H9 (cell line): ENCODE data around the gene HIRIP3. TPM values are rescaled to one million over a fixed set of nuclear protein-coding genes. Genes with fewer than 3 reads are reported as not detected.
"Not testable (repeated sequence)": the region's sequence is repeated elsewhere in the genome, so short reads cannot be mapped to it uniquely, and the experiment has no call there.

Experiments
- DNase-seq: peaks from one replicate; pipeline ENCODE4 v3.0.0-alpha.2; 2017
- H2AFZ ChIP-seq: one replicate; pipeline ENCODE4 v1.6.1; 2013; ENCODE audit warnings: mild to moderate bottlenecking, low read length, control low read depth, moderate library complexity
- H2AK5ac ChIP-seq: 2 replicates; pipeline ENCODE4 v1.6.1; 2013; ENCODE audit warnings: low read length, control low read depth, mixed read lengths; ENCODE audit not compliant: insufficient read length
- H2BK120ac ChIP-seq: one replicate; pipeline ENCODE4 v1.6.1; 2013; ENCODE audit warnings: low read depth, mild to moderate bottlenecking, low read length, control low read depth, inconsistent platforms; ENCODE audit not compliant: poor library complexity, severe bottlenecking
- H2BK12ac ChIP-seq: 2 replicates; pipeline ENCODE4 v1.6.1; 2013; ENCODE audit warnings: low read length, control low read depth, mixed read lengths, low read depth; ENCODE audit not compliant: insufficient read length
- H2BK15ac ChIP-seq: 2 replicates; pipeline ENCODE4 v1.6.1; 2013; ENCODE audit warnings: low read depth, low read length, control low read depth
- H2BK20ac ChIP-seq: one replicate; pipeline ENCODE4 v1.6.1; 2013; ENCODE audit warnings: low read depth, mild to moderate bottlenecking, low read length, control low read depth, inconsistent platforms; ENCODE audit not compliant: poor library complexity, severe bottlenecking
- H2BK5ac ChIP-seq: 2 replicates; pipeline ENCODE4 v1.6.1; 2013; ENCODE audit warnings: low read length, control low read depth, mixed read lengths; ENCODE audit not compliant: insufficient read length
- H3K14ac ChIP-seq: 2 replicates; pipeline ENCODE4 v1.6.1; 2013; ENCODE audit warnings: low read length, control low read depth; ENCODE audit not compliant: insufficient read depth
- H3K18ac ChIP-seq: 2 replicates; pipeline ENCODE4 v1.6.1; 2013; ENCODE audit warnings: low read depth, mild to moderate bottlenecking, mixed read lengths, low read length, control low read depth; ENCODE audit not compliant: insufficient read length
- H3K23ac ChIP-seq: 2 replicates; pipeline ENCODE4 v1.6.1; 2013; ENCODE audit warnings: low read length, control low read depth, mixed read lengths, low read depth; ENCODE audit not compliant: insufficient read length
- H3K23me2 ChIP-seq: 2 replicates; pipeline ENCODE4 v1.6.1; 2013; ENCODE audit warnings: low read depth, mild to moderate bottlenecking, mixed read lengths, low read length, control low read depth; ENCODE audit not compliant: insufficient read length, poor library complexity, severe bottlenecking
- H3K27ac ChIP-seq: 2 replicates; pipeline ENCODE4 v1.5.1; 2013; ENCODE audit warnings: low read length, control low read depth, mixed read lengths, low read depth; ENCODE audit not compliant: insufficient read length
- H3K27me3 ChIP-seq: 2 replicates; pipeline ENCODE4 v1.6.1; 2013; ENCODE audit warnings: low read length, control low read depth, inconsistent platforms; ENCODE audit not compliant: insufficient read depth
- H3K4ac ChIP-seq: 2 replicates; pipeline ENCODE4 v1.6.1; 2013; ENCODE audit warnings: low read depth, mild to moderate bottlenecking, control low read depth, inconsistent platforms, low read length, moderate library complexity
- H3K4me1 ChIP-seq: 2 replicates; pipeline ENCODE4 v1.6.1; 2013; ENCODE audit warnings: low read length, control low read depth, inconsistent platforms; ENCODE audit not compliant: insufficient read depth
- H3K4me2 ChIP-seq: 2 replicates; pipeline ENCODE4 v1.6.1; 2013; ENCODE audit warnings: low read length, control low read depth, mixed read lengths; ENCODE audit not compliant: insufficient read length, insufficient read depth
- H3K56ac ChIP-seq: 2 replicates; pipeline ENCODE4 v1.6.1; 2013; ENCODE audit warnings: low read depth, mild to moderate bottlenecking, mixed read lengths, low read length, control low read depth; ENCODE audit not compliant: insufficient read length
- H3K79me1 ChIP-seq: 2 replicates; pipeline ENCODE4 v1.6.1; 2013; ENCODE audit warnings: low read depth, mild to moderate bottlenecking, moderate library complexity, low read length, control low read depth, inconsistent platforms; ENCODE audit not compliant: insufficient read depth, poor library complexity, severe bottlenecking
- H3K79me2 ChIP-seq: 2 replicates; pipeline ENCODE4 v1.6.1; 2013; ENCODE audit warnings: low read length, control low read depth, inconsistent platforms; ENCODE audit not compliant: insufficient read depth
- H3K9ac ChIP-seq: 2 replicates; pipeline ENCODE4 v1.6.1; 2013; ENCODE audit warnings: low read length, control low read depth, mixed read lengths; ENCODE audit not compliant: insufficient read length; ENCODE audit errors: extremely low read depth
- H3K9me3 ChIP-seq: one replicate; pipeline ENCODE4 v1.6.1; 2013; ENCODE audit warnings: low read depth, low read length, inconsistent platforms; ENCODE audit not compliant: control insufficient read depth
- H3T11ph ChIP-seq: one replicate; pipeline ENCODE4 v1.6.1; 2013; ENCODE audit warnings: mild to moderate bottlenecking, low read length, control low read depth, inconsistent platforms
- H4K20me1 ChIP-seq: one replicate; pipeline ENCODE4 v1.6.1; 2013; ENCODE audit not compliant: control insufficient read depth, insufficient read length, insufficient read depth
- H4K5ac ChIP-seq: 2 replicates; pipeline ENCODE4 v1.6.1; 2013; ENCODE audit warnings: low read depth, mild to moderate bottlenecking, mixed read lengths, low read length, control low read depth; ENCODE audit not compliant: insufficient read length
- H4K8ac ChIP-seq: replicated peaks from 2 replicates; pipeline ENCODE4 v1.6.1; 2013; ENCODE audit warnings: low read length, control low read depth, mixed read lengths, low read depth; ENCODE audit not compliant: insufficient read length
- H4K91ac ChIP-seq: 2 replicates; pipeline ENCODE4 v1.6.1; 2013; ENCODE audit warnings: low read depth, mild to moderate bottlenecking, moderate library complexity, mixed read lengths, low read length, control low read depth; ENCODE audit not compliant: insufficient read length
- H3K27ac Mint-ChIP-seq, 3 experiments: 2 replicates in 2 of 3; 3 replicates in 1 of 3; pipeline ENCODE4 v1.8.0; 2020 to 2021; ENCODE audit warnings: mixed read lengths in 3 of 3, mild to moderate bottlenecking in 1 of 3, moderate library complexity in 1 of 3
- H3K27me3 Mint-ChIP-seq: 2 replicates; pipeline ENCODE4 v1.8.0; 2021; ENCODE audit warnings: low read depth, mild to moderate bottlenecking, moderate library complexity, mixed read lengths
- H3K36me3 Mint-ChIP-seq, 3 experiments: 2 replicates in 2 of 3; 3 replicates in 1 of 3; pipeline ENCODE4 v1.8.0; 2020 to 2021; ENCODE audit warnings: low read depth in 3 of 3, mixed read lengths in 3 of 3; ENCODE audit not compliant: insufficient read depth in 1 of 3
- H3K4me1 Mint-ChIP-seq, 2 experiments: 2 replicates each; pipeline ENCODE4 v1.8.0; 2020; ENCODE audit warnings: mixed read lengths in 2 of 2
- H3K4me3 Mint-ChIP-seq, 2 experiments: 2 replicates in 1 of 2; 3 replicates in 1 of 2; pipeline ENCODE4 v1.8.0; 2020 to 2021; ENCODE audit warnings: mild to moderate bottlenecking in 2 of 2, mixed read lengths in 2 of 2, moderate library complexity in 1 of 2
- H3K9me3 Mint-ChIP-seq, 2 experiments: 2 replicates in 1 of 2; 3 replicates in 1 of 2; pipeline ENCODE4 v1.8.0; 2020; ENCODE audit warnings: mild to moderate bottlenecking in 2 of 2, mixed read lengths in 2 of 2, moderate library complexity in 1 of 2
- CTCF ChIP-seq: fragments of 200-600 bp; sonication (generic); conservative IDR thresholded peaks from 3 replicates; pipeline ENCODE4 v1.8.0; 2021; ENCODE audit warnings: antibody characterized with exemption, mild to moderate bottlenecking
- WGBS: extraction: QIAGEN DNeasy Blood & Tissue Kit; methylation state at CpG from one replicate; pipeline ENCODE4 v1.1.7; 2013; ENCODE audit warnings: missing lambda C conversion rate, low lambda C conversion rate, mixed read lengths; ENCODE audit not compliant: insufficient read length; ENCODE audit errors: extremely low coverage; 5-methylcytosine and 5-hydroxymethylcytosine counted together
- total RNA-seq: library from RNA; stranded (reverse); gene quantifications from 2 replicates; pipeline ENCODE4 v1.2.1, GENCODE V29; 2021

The HIRIP3 gene
- total RNA-seq, 1 experiment from 2014 or later: 21.6 TPM

GRCh38 chr16:29961127-29961478, 34.3 kb downstream of the HIRIP3 start:
- H3K56ac ChIP-seq: no peak overlapping the region
- no peak overlapping the region for H2BK20ac ChIP-seq
- Mint-ChIP-seq H3K27me3 (peaks cover 4% of the 10 kb centered on the region), H3K36me3 (peaks cover 3 to 15% (median 14%) of the 10 kb centered on the region in 3 experiments), H3K27ac (no peak overlapping the region; a peak in 1 of 7 replicates), H3K4me1 (peaks cover 13 to 16% of the 10 kb centered on the region in 2 experiments), H3K4me3 (peak overlapping the region; percentile 78 to 81), H3K9me3 (no peaks in the 10 kb centered on the region)
- no peaks in the 10 kb centered on the region for H3K79me1 ChIP-seq
- no peaks in the 10 kb centered on the region for H3K9me3 ChIP-seq
- H2BK120ac ChIP-seq: no peak overlapping the region
- no peak for TF ChIP-seq CTCF
- no CpG with 5 or more reads among the region's 10 CpGs for WGBS
- no peaks in the 10 kb centered on the region for H3K27me3 ChIP-seq
- no peak overlapping the region for H4K5ac ChIP-seq
- no peak overlapping the region for H3K18ac ChIP-seq
- H3K4me2 ChIP-seq: peak overlapping the region; percentile 47
- no peak overlapping the region for H3K9ac ChIP-seq
- H2AFZ ChIP-seq: no peak overlapping the region
- H3K4me1 ChIP-seq: no peaks in the 10 kb centered on the region; the same call in 1 of the 2 replicates
- no peak overlapping the region for H2AK5ac ChIP-seq
- no peak overlapping the region for H4K91ac ChIP-seq
- H3T11ph ChIP-seq: no peak overlapping the region
- DNase-seq: no peak
- no peak overlapping the region for H4K8ac ChIP-seq
- no peak overlapping the region for H3K14ac ChIP-seq
- H2BK5ac ChIP-seq: no peak overlapping the region
- no peaks in the 10 kb centered on the region for H4K20me1 ChIP-seq
- no peak overlapping the region for H3K27ac ChIP-seq
- H2BK15ac ChIP-seq: no peak overlapping the region
- H3K23ac ChIP-seq: no peak overlapping the region
- peaks cover 9% of the 10 kb centered on the region for H3K23me2 ChIP-seq
- no peak overlapping the region for H2BK12ac ChIP-seq
- no peaks in the 10 kb centered on the region for H3K79me2 ChIP-seq
- no peak overlapping the region for H3K4ac ChIP-seq

- Mint-ChIP-seq H3K4me1 (peaks cover 13 to 16% of the 10 kb centered on the region in 2 experiments), H3K4me3 (peak overlapping the region in 1 of 2 experiments; percentile 61; a peak in 1 of 5 replicates)
- not testable (repeated sequence) for H3K4me2 ChIP-seq, H3K27me3 ChIP-seq, H4K20me1 ChIP-seq, H3K56ac ChIP-seq, H3T11ph ChIP-seq, H2BK15ac ChIP-seq, H3K9me3 ChIP-seq, H3K27ac Mint-ChIP-seq, H2BK5ac ChIP-seq, H2AFZ ChIP-seq, H3K18ac ChIP-seq, H3K9me3 Mint-ChIP-seq, H4K5ac ChIP-seq, H3K36me3 Mint-ChIP-seq, H4K8ac ChIP-seq, H3K9ac ChIP-seq, H3K4me1 ChIP-seq, H3K27me3 Mint-ChIP-seq, H2BK120ac ChIP-seq, H3K79me1 ChIP-seq, H2BK20ac ChIP-seq, H3K14ac ChIP-seq, H3K23me2 ChIP-seq, H4K91ac ChIP-seq, H3K79me2 ChIP-seq, H2AK5ac ChIP-seq, H3K4ac ChIP-seq, DNase-seq, H3K27ac ChIP-seq, H2BK12ac ChIP-seq, H3K23ac ChIP-seq
- WGBS: no CpG with 5 or more reads among the region's 4 CpGs
Measured at GRCh38 chr16:29959821-29960220, 35.6 kb downstream of the HIRIP3 start.
